Stimulated activated CD8-positive, alpha-beta memory T cell treated with anti-CD3 and anti-CD28 coated beads, Interleukin-7, amount 100 ng/mL, for 4 hours (primary cell): ENCODE data around the gene ACRBP.

Experiments used
- DNase-seq, 2 donors: peaks; one replicate each; pipeline ENCODE4 v3.0.0-alpha.2; 2020; ENCODE audit warnings: low read depth in 2 of 2

ACRBP gene

GRCh38 chr12:6647083-6647604 lies at the start of gene ACRBP:
Gene ACRBP, minus strand, starts transcription at chr12:6647432. Its CDS starts 66 bp downstream, at chr12:6647366.
- peak in 1 of 2 donors; percentile 23 for DNase-seq

DNA sequence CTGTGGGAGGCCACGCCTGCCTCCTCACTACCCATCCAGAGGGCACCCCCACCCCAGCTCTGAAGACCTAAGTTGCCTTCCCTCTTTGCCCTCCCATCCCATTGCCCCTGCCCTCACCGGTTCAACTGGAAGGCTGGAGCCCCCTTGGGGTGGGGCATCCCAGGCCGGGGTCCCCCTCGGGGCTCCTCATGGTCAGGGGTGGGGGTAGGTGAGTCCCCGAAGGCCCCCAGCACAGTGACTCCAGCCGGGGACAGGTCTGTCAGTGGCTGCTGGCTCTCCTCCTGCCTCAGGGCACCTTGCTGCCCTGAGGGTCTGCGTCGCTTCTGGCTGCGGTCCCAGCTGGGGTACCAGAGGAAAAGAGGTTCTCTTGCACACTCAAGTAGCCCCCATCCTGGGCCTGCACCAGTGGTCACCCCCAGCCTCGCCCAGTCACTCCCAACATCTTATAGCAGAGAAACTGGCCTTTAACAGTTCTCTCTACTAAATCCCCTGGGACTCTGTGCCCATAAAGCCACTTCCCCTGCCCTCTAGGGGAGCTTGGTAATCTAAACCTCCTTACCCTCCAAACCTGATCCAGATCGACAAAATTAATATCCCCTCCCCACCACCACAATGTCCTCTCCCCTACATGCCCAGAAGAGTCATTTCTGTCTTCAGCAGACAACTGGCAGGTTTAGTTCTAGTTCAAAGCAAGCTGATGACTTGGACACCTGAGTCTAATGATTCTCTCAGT lies 48.2 kb upstream of the ACRBP start:
- no peak for DNase-seq

- DNase-seq: no peak
Measured at GRCh38 chr12:6694701-6695100, 47.5 kb upstream of the ACRBP start.

GRCh38 chr12:6693832-6694355 lies 46.7 kb upstream of the ACRBP start:
- DNase-seq: no peak

- no peak for DNase-seq
Measured at GRCh38 chr12:6692888-6693287, 45.7 kb upstream of the ACRBP start.

- no peak for DNase-seq
Measured at GRCh38 chr12:6691473-6691872, 44.2 kb upstream of the ACRBP start.

GRCh38 chr12:6688999-6689882 lies 42.0 kb upstream of the ACRBP start, which contains the start of gene ZNF384:
Gene ZNF384, minus strand, starts transcription at chr12:6689375. Its CDS starts 9,855 bp downstream, at chr12:6679520.
- peak; percentile 95 for DNase-seq

- DNase-seq: peak in 1 of 2 donors; percentile 76
Measured at GRCh38 chr12:6688543-6688998, 41.3 kb upstream of the ACRBP start.

DNA sequence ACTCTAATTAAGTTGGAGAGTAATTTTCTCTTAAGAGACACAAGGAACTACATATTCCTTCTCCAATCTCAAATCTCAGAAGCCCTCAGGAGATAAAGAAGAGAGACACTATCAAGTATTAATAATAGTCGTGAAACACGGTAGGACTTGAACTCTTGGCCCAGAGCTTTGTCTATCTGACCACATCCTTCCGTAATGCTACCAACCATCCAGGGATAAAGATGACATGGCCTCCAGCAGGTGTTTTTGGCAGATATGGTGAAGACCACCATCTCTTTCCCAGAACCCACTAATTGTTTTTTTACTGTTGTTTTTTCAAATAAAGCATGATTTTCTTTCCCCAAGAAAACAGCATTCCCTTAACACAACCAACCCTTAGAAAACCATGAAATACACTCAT lies 38.6 kb upstream of the ACRBP start:
- no peak for DNase-seq

DNA sequence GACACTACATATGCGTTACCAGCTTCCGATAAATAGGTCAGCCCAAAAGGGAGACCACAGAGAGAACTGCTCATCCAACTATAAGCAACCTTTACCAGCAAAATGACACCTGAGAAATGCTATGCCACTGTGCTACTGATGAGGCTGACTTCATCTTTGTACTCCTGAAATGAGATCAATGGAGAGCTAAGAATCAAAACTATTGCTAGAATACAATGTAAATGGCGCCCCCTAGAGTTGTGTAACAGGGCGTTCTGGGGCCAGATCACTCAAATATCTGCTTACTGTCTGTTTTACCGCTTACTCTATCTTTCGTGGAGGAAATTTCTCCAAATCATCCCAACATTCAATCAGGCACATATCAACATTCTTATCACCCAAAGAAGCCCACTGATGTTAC lies 37.4 kb upstream of the ACRBP start:
- DNase-seq: peak in 1 of 2 donors; percentile 12

GRCh38 chr12:6676962-6677361 lies 29.7 kb upstream of the ACRBP start:
- DNase-seq: no peak

GRCh38 chr12:6672143-6672542 lies 24.9 kb upstream of the ACRBP start:
- DNase-seq: no peak

DNA sequence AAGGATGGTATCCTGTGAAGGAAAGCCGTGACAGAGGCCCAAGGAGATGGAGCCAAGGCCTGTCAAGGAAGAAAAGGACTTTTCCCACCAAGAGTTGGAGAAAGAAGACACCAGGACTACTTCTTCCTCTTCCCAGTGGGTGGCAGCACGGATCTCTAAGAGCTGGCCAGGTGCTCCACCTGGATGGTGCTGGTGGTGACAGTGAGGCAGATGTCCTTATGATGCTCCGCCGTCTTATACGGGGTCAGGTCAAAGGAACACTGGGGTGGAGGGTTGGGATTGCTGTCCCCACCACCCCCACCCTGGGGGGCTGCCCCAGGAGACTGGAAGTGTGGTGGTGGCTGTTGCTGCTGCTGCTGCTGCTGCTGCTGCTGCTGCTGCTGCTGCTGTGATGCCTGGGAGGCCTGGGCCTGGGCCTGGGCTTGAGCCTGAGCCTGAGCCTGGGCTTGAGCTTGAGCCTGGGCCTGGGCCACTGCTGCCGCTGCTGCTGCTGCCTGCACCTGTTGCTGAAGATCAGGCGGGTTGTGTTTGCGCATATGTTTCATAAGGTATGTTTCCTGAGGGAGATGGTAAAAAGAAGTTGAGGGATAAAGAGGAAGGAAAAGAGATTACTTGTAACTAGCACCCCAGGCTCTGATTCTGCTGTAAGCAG lies 20.5 kb upstream of the ACRBP start:
- no peak for DNase-seq

DNA sequence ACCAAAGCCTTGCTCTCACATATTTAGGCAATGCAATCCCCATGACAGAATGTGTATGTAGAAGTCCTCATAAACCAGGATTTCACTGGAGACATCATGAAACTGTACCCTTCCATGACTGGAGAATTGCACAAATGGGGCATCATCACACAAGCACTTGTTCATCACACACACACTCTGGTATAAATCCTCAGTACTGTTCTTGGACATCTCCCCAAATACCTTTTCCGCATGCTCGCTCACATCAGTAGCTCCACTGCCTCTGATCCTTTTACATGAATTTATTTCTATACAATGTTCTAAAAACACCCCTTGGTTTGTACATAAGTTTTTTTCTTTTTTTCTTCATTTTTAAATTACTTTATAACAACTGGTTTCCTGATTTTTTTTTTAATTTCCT lies 19.0 kb upstream of the ACRBP start:
- no peak for DNase-seq

DNA sequence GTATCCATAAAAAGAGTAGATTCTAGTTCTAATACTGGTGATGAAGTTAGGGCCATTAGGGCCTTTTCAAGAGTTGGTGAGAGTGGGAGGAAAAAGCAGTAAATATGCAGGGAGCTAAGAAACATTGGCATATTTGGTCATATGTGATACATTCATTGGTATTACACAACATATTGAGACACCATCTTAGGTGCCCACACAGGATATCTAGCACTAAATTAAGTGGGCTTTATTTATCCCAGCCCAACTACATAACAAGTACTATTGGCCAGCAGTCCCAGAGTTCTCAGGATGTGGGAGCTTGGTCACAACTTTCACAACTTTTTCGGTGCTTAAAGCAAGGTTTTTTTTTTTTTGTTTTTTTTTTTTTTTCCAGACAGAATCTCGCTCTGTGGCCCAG lies 17.7 kb upstream of the ACRBP start:
- DNase-seq: no peak

DNA sequence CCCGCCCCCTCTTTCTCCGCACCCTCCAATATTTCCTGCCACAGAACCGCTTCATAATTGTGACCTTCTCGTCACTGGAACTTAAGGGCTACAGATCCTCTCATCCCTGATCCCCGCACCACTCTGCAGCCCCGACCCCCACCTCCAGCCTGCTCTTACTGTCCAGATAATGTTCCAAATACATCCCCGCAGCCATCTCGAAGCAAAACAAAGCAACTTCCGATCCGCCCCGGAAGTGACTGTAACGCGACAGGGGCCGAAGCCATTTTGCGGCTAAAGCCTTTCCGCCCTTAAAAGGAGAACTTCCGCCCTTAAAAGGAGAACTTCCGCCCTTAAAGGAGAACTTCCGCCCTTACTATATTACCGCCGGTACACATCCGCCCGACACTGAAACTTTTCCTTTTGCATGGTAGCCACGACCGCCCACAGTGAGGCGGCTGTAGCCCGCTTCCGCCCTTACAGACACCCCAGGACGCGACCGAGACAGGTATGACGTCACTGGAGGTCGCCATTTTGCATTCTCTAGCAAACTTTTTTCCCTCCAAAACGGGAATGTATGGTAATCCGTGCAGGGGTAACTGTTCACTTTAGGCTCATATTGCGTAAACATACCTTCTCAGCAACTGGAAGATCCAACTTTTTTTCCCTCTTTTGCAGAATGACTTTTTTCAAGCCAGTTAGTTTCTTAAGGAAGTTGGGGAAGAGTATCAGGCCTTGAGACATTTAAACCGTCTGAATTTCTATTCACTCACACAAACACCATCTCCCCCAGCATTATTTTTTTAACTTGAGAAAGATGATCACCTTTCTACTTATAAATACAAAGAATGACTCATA lies 15.9 kb upstream of the ACRBP start, which contains the start of gene ING4:
TSS of gene ING4 (minus strand) at position 214 of the 837 bp plus-strand sequence. CDS start at position 196, 18 bp downstream.
- DNase-seq: peak; percentile 95 to 97

- DNase-seq: no peak
Measured at GRCh38 chr12:6662602-6662905, 15.3 kb upstream of the ACRBP start.

- no peak for DNase-seq
Measured at GRCh38 chr12:6653987-6654386, 6.8 kb upstream of the ACRBP start.

GRCh38 chr12:6653342-6653741 lies 6.1 kb upstream of the ACRBP start:
- no peak for DNase-seq

DNA sequence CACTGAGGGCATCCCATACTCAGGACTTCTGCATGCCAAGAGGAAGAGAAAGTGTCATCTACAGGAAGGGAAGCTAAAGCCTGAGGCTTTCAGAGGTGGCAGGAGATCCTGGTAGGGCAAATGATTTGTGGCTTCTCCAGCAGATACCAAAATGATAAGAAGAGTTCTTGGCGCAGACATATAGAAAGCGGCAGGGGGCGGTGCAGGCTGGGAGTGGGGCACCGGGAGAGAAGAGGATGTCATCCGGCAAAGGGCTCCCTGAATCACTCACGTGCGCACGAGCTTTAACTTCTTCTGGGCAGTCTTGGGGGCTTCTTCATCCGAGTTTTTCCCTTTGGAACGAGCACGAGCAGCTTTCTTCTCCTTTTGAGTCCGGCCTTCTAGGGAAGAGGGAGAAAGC lies 5.2 kb upstream of the ACRBP start:
- DNase-seq: no peak

- no peak for DNase-seq
Measured at GRCh38 chr12:6650832-6651231, 3.6 kb upstream of the ACRBP start.
